NB4 (cell line): ENCODE data around the gene DHCR7.

Experiments used
- DNase-seq: peaks from one replicate; pipeline ENCODE4 v3.0.0; 2010; ENCODE audit warnings: low read depth
- H3K4me3 ChIP-seq: one replicate; pipeline ENCODE4 v1.5.1; 2011; ENCODE audit warnings: mild to moderate bottlenecking, low read depth, low read length, moderate library complexity
- MYC ChIP-seq: IDR thresholded peaks from 2 replicates; pipeline ENCODE4 v1.6.1; 2011; ENCODE audit warnings: low read depth, low read length
- POLR2A ChIP-seq: IDR thresholded peaks from 2 replicates; pipeline ENCODE4 v1.6.1; 2011; ENCODE audit warnings: mild to moderate bottlenecking; ENCODE audit not compliant: insufficient read length; ENCODE audit errors: extremely low read depth
- TF ChIP-seq, protein P1 (sequence below): IDR thresholded peaks from one replicate; pipeline ENCODE4 v1.5.1; 2012; ENCODE audit warnings: low read depth, low read length
- TF ChIP-seq, protein P2 (sequence below): IDR thresholded peaks from 2 replicates; pipeline ENCODE4 v1.6.1; 2011; ENCODE audit warnings: low read depth, low read length

DHCR7 gene

DNA sequence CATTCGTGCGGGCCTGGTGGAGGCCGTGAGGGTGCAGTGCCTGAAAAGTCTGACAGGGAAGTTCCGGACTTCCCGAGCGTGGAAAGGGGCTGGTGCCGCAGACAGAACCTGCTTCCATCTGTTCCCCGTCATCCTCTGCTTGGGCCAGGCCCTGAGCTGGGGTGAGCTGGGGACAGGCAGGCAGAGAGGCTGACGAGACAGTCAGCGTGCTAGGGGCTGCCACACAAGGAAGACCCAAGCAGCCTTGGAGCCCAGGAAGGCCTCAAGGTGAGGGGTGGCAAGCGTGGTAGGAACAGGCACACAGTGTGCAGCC lies 30.3 kb upstream of the DHCR7 start:
- TF ChIP-seq POLR2A (no peak), MYC (no peak)
- DNase-seq, result no peak

DNA sequence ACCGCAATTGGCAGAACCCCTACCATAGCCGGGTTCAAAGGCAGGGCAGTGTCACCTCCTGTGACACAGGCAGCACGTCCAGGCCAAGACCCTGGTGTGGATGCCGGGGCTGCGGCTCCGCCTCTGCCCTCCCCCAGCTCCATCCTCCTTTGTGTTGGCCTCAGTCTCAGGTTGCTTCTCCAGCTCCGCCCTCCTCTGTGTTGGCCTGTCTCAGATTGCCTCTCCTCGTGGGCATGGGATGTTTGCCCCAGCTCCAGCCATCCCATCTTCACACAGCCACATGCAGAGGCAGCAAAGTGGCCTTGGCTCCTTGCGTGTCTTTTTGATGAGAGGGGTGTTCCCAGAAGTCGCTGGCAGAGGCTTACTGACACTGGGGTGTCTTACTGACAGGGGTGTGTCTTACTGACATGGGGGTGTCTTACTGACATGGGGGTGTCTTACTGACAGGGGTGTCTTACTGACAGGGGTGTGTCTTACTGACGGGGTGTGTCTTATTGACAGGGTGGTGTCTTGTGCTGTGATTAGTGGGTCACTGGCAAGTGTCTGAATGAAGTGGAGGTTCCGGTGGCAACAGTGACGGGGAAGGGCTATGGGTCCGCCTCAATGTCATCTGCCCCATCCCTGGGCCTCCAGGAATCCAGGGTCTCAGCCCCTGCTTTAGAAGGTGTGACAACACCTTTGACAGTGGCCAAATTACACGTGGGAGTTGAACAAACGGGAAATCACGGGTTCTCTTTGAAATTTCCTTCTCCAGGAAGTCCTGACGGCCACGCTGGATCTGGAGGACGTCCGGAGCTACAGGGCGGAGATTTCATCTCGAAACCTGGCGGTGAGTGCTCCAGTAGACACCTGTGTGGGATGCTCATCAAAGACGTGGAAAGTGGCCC lies 29.7 kb upstream of the DHCR7 start:
- TF ChIP-seq, protein P1, sequence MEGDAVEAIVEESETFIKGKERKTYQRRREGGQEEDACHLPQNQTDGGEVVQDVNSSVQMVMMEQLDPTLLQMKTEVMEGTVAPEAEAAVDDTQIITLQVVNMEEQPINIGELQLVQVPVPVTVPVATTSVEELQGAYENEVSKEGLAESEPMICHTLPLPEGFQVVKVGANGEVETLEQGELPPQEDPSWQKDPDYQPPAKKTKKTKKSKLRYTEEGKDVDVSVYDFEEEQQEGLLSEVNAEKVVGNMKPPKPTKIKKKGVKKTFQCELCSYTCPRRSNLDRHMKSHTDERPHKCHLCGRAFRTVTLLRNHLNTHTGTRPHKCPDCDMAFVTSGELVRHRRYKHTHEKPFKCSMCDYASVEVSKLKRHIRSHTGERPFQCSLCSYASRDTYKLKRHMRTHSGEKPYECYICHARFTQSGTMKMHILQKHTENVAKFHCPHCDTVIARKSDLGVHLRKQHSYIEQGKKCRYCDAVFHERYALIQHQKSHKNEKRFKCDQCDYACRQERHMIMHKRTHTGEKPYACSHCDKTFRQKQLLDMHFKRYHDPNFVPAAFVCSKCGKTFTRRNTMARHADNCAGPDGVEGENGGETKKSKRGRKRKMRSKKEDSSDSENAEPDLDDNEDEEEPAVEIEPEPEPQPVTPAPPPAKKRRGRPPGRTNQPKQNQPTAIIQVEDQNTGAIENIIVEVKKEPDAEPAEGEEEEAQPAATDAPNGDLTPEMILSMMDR, result no peak
- TF ChIP-seq POLR2A (no peak), MYC (no peak)
- TF ChIP-seq, protein P2, sequence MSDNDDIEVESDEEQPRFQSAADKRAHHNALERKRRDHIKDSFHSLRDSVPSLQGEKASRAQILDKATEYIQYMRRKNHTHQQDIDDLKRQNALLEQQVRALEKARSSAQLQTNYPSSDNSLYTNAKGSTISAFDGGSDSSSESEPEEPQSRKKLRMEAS, result no peak
- DNase-seq, result no peak
- H3K4me3 ChIP-seq, result no peak overlapping the region

More for the DNA sequence above, 30.3 kb upstream of the DHCR7 start:
- H3K4me3 ChIP-seq, result no peak overlapping the region

DNA sequence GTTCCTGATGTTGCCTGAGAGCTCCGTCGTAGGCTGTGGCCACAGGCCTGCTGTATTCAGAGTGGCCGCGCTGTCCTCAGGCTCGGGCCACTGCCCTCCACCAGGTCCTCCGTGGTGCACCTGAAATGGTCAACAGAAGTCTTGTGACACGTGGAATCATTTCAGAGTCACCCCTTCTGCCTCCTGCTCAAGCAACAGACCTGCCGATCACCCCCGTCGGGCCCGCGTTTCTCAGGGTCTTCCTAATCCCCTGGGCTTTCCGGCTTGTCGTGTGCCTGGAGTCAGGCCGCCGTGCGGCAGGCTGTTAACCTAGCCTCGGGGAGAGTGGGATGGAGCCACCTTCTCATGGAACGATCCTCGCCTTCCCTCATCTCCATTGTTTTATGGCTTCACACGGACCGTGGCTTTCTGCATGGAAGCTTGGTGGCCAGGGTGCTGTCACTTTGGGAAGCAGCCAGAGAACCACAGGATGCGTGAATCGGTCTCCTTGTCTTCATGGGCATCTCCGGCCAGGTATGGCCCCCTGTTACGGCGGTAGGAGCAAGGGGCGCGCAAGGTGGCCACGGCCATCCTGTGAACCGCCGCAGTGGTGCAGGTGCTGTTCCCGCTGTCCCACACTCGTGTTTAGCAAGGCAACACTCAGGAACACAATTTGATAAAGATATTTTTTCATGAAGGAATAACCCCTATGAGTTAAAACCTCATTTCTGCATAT lies 28.9 kb upstream of the DHCR7 start:
- no peak overlapping the region for H3K4me3 ChIP-seq

DNA sequence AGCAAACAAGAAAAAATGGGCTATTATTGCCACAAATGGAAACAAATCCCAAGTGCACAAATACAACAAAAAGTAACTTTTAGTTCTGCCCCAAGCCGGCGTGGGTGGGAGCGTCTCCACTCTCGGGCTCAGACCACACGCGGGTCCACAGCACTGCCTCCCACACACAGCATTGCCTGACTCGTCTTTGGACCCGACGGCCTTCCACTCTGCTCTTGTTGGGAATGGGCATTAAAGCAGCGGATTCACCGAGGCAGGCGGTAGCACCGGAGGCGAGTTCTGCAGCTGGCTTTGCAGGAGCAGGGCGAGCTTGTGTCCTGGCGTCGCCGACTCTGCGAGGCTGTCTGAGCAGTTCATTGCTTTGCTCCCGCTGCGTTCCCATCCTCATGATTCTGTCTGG lies 27.8 kb upstream of the DHCR7 start:
- H3K4me3 ChIP-seq, result no peak overlapping the region
- no peak for DNase-seq
- TF ChIP-seq POLR2A (no peak), MYC (no peak)
- TF ChIP-seq, protein P2, result no peak
- TF ChIP-seq, protein P1, result no peak

More for the DNA sequence above, 28.9 kb upstream of the DHCR7 start:
- no peak for DNase-seq
- TF ChIP-seq, protein P2, result no peak
- TF ChIP-seq MYC (no peak), POLR2A (no peak)
- TF ChIP-seq, protein P1, result no peak

DNA sequence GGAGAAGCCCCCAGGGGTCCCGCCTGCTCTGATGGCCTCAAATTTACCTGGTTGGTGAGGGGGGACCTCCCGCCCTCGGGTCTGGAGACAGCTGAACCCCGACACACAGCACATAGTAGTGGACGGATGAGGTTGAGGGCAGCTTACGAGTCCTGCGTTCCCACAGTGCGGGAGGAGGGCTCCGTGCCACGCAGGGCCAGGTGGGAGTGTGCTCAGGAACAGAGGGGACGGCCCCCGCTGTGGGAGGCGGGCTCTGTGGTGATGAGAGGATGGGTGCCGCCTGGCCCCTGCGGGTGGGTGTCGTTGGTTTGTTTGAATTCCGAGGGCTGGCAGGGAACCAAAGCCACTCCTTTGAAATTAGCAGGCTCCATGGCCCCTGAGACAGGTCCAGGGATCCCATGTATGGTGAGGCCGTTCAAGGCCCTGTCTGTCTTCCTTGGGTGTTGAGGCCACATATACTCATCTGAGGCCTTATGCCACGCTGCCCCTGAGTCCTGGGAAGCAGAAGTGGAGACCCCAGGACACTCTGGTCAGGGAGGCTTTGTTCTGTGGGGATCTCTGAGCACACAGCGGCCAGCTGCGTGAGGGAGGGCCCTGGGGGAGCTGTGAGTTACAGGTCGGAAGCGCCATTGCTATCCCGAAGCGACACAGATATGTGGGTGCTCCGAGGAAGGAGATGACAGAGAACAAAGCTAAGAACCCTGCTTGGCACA lies 26.7 kb upstream of the DHCR7 start:
- TF ChIP-seq, protein P2, result no peak
- TF ChIP-seq, protein P1, result no peak
- TF ChIP-seq POLR2A (no peak), MYC (no peak)
- no peak overlapping the region for H3K4me3 ChIP-seq
- DNase-seq, result no peak
